Glutamatergic neuron (in vitro differentiated cells): ENCODE data around the gene FSD1L. TPM values are rescaled to one million over a fixed set of nuclear protein-coding genes. Genes with fewer than 3 reads are reported as not detected.

Source experiments
- DNase-seq: peaks from one replicate; pipeline ENCODE4 v3.0.0; 2022
- H3K27ac Mint-ChIP-seq: one replicate; pipeline ENCODE4 v1.8.0; 2020; ENCODE audit warnings: mild to moderate bottlenecking, mixed read lengths, inconsistent platforms; ENCODE audit not compliant: unreplicated experiment
- H3K27me3 Mint-ChIP-seq: one replicate; pipeline ENCODE4 v1.8.0; 2020; ENCODE audit warnings: mild to moderate bottlenecking, moderate library complexity, mixed read lengths, inconsistent platforms; ENCODE audit not compliant: unreplicated experiment
- H3K36me3 Mint-ChIP-seq: one replicate; pipeline ENCODE4 v1.8.0; 2020; ENCODE audit warnings: mild to moderate bottlenecking, mixed read lengths, inconsistent platforms; ENCODE audit not compliant: unreplicated experiment
- H3K4me1 Mint-ChIP-seq: one replicate; pipeline ENCODE4 v1.8.0; 2020; ENCODE audit warnings: mild to moderate bottlenecking, low read depth, mixed read lengths, inconsistent platforms; ENCODE audit not compliant: unreplicated experiment
- H3K4me3 Mint-ChIP-seq: one replicate; pipeline ENCODE4 v1.8.0; 2020; ENCODE audit warnings: mild to moderate bottlenecking, mixed read lengths, inconsistent platforms; ENCODE audit not compliant: unreplicated experiment
- H3K9me3 Mint-ChIP-seq: one replicate; pipeline ENCODE4 v1.8.0; 2020; ENCODE audit warnings: mild to moderate bottlenecking, moderate library complexity, mixed read lengths, inconsistent platforms; ENCODE audit not compliant: unreplicated experiment
- total RNA-seq: library from RNA; stranded (reverse); fragmentation: NEBNext Ultra II Directional; extraction: Animal tissue kit (Norgen Biotek cat#: 25700); gene quantifications from one replicate; pipeline ENCODE4 v1.2.1, GENCODE V29; 2021; ENCODE audit not compliant: unreplicated experiment
- TF ChIP-seq, protein P1 (sequence below): fragments of 200-600 bp; sonication (generic); IDR thresholded peaks from one replicate; pipeline ENCODE4 v1.5.0; 2021; ENCODE audit not compliant: partially characterized antibody, unreplicated experiment

FSD1L gene
- total RNA-seq, 1 donor from 2014 or later = 32.5 TPM

DNA sequence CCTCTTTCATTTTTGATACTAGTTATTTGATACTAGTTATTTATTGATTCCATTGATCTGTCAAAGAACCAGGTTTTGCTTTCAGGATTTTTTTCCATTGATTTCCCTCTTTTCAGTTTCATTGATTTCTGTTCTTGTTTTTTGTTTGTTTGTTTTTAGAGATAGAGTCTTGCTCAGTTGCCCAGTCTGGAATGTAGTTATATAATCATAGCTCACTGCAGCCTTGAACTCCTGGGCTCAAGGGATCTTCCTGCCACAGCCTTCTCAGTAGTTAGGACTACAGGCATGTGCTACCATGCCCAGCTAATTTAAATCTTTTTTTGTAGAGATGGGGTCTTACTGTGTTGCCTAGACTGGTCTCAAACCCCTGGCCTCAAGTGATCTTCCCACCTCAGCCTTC, 49.9 kb downstream of the FSD1L start:
- H3K36me3 Mint-ChIP-seq = peaks cover 11% of the 10 kb centered on the region
- TF ChIP-seq, protein P1, sequence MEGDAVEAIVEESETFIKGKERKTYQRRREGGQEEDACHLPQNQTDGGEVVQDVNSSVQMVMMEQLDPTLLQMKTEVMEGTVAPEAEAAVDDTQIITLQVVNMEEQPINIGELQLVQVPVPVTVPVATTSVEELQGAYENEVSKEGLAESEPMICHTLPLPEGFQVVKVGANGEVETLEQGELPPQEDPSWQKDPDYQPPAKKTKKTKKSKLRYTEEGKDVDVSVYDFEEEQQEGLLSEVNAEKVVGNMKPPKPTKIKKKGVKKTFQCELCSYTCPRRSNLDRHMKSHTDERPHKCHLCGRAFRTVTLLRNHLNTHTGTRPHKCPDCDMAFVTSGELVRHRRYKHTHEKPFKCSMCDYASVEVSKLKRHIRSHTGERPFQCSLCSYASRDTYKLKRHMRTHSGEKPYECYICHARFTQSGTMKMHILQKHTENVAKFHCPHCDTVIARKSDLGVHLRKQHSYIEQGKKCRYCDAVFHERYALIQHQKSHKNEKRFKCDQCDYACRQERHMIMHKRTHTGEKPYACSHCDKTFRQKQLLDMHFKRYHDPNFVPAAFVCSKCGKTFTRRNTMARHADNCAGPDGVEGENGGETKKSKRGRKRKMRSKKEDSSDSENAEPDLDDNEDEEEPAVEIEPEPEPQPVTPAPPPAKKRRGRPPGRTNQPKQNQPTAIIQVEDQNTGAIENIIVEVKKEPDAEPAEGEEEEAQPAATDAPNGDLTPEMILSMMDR = no peak
- H3K27ac Mint-ChIP-seq = no peak overlapping the region
- no peak for DNase-seq
- no peaks in the 10 kb centered on the region for H3K4me1 Mint-ChIP-seq
- H3K27me3 Mint-ChIP-seq = no peaks in the 10 kb centered on the region
- H3K9me3 Mint-ChIP-seq = no peaks in the 10 kb centered on the region
- H3K4me3 Mint-ChIP-seq = no peak overlapping the region

GRCh38 chr9:105500108-105500766, 52.4 kb downstream of the FSD1L start:
- no peak overlapping the region for H3K4me3 Mint-ChIP-seq
- H3K27ac Mint-ChIP-seq = no peak overlapping the region
- no peaks in the 10 kb centered on the region for H3K9me3 Mint-ChIP-seq
- H3K36me3 Mint-ChIP-seq = peaks cover 8% of the 10 kb centered on the region
- DNase-seq = no peak
- TF ChIP-seq, protein P1 = no peak
- H3K27me3 Mint-ChIP-seq = no peaks in the 10 kb centered on the region
- no peaks in the 10 kb centered on the region for H3K4me1 Mint-ChIP-seq

- H3K4me3 Mint-ChIP-seq = no peak overlapping the region
- no peak overlapping the region for H3K27ac Mint-ChIP-seq
- H3K4me1 Mint-ChIP-seq = no peaks in the 10 kb centered on the region
- TF ChIP-seq, protein P1 = no peak
- H3K36me3 Mint-ChIP-seq = no peaks in the 10 kb centered on the region
- no peak for DNase-seq
- no peaks in the 10 kb centered on the region for H3K9me3 Mint-ChIP-seq
- no peaks in the 10 kb centered on the region for H3K27me3 Mint-ChIP-seq
These were observed 53.6 kb downstream of the FSD1L start for GRCh38 chr9:105501414-105501813.

DNA sequence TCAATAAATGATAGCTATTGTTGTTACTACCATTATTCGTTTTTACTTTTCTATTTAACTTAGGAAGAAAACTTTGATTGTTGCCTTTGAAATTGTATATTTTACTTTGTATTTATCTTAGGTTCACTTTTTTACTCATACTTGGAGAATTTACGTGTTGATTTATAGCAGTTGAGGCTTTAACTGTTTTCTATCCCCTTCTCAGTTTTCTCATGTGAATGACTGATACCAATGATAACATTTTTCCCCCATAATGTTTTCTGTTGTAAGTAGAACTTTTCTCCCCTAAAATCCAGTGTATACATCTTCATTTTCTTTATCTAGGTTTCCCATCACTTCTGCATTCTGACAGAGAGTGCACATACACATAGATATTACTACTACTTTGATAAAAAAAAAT, 54.4 kb downstream of the FSD1L start:
- Mint-ChIP-seq H3K9me3 (no peaks in the 10 kb centered on the region), H3K27ac (no peak overlapping the region), H3K4me3 (no peak overlapping the region), H3K4me1 (no peaks in the 10 kb centered on the region), H3K36me3 (no peaks in the 10 kb centered on the region), H3K27me3 (no peaks in the 10 kb centered on the region)
- DNase-seq = no peak
- TF ChIP-seq, protein P1 = no peak

DNA sequence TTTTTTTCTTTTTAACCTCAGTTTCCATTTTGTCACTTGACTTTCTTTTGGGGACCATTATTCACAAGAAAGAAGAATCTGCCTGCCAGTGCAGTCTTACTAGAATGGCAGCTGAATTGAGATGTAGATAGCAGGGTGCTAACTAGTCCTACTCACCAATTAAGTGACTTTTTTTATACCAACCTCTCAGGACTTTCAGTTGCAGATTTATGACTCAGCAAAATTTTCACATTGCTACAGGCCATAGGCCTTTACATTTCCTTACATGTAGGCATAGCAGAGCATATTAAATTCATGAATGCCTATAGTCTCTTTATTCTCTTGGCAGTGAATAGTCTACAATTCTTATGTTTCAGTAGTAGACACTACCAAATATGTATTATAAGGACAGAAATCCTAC, 56.0 kb downstream of the FSD1L start:
- no peak for DNase-seq
- H3K27me3 Mint-ChIP-seq = no peaks in the 10 kb centered on the region
- TF ChIP-seq, protein P1 = no peak

More for the DNA sequence above, 56.0 kb downstream of the FSD1L start:
- Mint-ChIP-seq H3K4me3 (no peak overlapping the region), H3K4me1 (no peaks in the 10 kb centered on the region), H3K36me3 (no peaks in the 10 kb centered on the region), H3K9me3 (no peaks in the 10 kb centered on the region), H3K27ac (no peak overlapping the region)
